Mammary epithelial cell (primary cell): Measurements from ENCODE around the gene CLVS2.

Experiments
- CTCF ChIP-seq, 2 donors: IDR thresholded peaks in 1 of 2; conservative IDR thresholded peaks in 1 of 2; 2 replicates each; pipeline ENCODE4 v1.5.1; 2011 to 2012; ENCODE audit warnings: inconsistent platforms in 2 of 2, low read length in 2 of 2, mild to moderate bottlenecking in 2 of 2, control low read depth in 1 of 2, low read depth in 1 of 2; ENCODE audit not compliant: insufficient read depth in 1 of 2; ENCODE audit errors: extremely low read depth in 1 of 2
- EZH2 ChIP-seq: IDR thresholded peaks from 2 replicates; pipeline ENCODE4 v1.6.1; 2012; ENCODE audit warnings: low read length, inconsistent platforms, borderline replicate concordance

- TF ChIP-seq CTCF (conservative IDR thresholded peaks at IDR 0.05 in 1 of 2, IDR thresholded peaks at IDR 0.05 in 1 of 2; ENCODE audit: extremely low read depth in 1 of 2, insufficient read depth in 1 of 2, low read depth in 1 of 2, low read length in 2 of 2), result no peak
- TF ChIP-seq EZH2, result no peak
Measured at GRCh38 chr6:123016431-123017103, 20.5 kb downstream of the CLVS2 start.
